Muscle layer of duodenum (tissue), 2 donors: ENCODE measurements around the gene MPDZ.
"Not testable (repeated sequence)": the region's sequence is repeated elsewhere in the genome, so short reads cannot be mapped to it uniquely, and the experiment has no call there.

Source experiments
- H3K27ac ChIP-seq: one replicate; pipeline ENCODE4 v1.7.0; 2013; ENCODE audit warnings: mild to moderate bottlenecking, low read length
- H3K27me3 ChIP-seq: one replicate; pipeline ENCODE4 v1.7.0; 2013; ENCODE audit warnings: low read depth, mild to moderate bottlenecking, control low read depth, low read length
- H3K36me3 ChIP-seq, 2 donors: one replicate each; pipeline ENCODE4 v1.7.0; 2013; ENCODE audit warnings: low read length in 2 of 2, control low read depth in 1 of 2, mild to moderate bottlenecking in 1 of 2; ENCODE audit not compliant: insufficient read depth in 2 of 2, control insufficient read depth in 1 of 2
- H3K4me1 ChIP-seq, 2 donors: one replicate each; pipeline ENCODE4 v1.7.0; 2013; ENCODE audit warnings: low read length in 2 of 2, mild to moderate bottlenecking in 2 of 2, control low read depth in 1 of 2, moderate library complexity in 1 of 2; ENCODE audit not compliant: insufficient read depth in 2 of 2, control insufficient read depth in 1 of 2
- H3K4me3 ChIP-seq, 2 donors: one replicate each; pipeline ENCODE4 v1.7.0; 2013; ENCODE audit warnings: low read length in 2 of 2, low read depth in 1 of 2, mild to moderate bottlenecking in 1 of 2
- H3K9me3 ChIP-seq, 2 donors: one replicate each; pipeline ENCODE4 v1.7.0; 2013; ENCODE audit warnings: low read length in 2 of 2, control low read depth in 1 of 2, mild to moderate bottlenecking in 1 of 2; ENCODE audit not compliant: control insufficient read depth in 1 of 2
- donor health status: healthy.

Gene MPDZ

DNA sequence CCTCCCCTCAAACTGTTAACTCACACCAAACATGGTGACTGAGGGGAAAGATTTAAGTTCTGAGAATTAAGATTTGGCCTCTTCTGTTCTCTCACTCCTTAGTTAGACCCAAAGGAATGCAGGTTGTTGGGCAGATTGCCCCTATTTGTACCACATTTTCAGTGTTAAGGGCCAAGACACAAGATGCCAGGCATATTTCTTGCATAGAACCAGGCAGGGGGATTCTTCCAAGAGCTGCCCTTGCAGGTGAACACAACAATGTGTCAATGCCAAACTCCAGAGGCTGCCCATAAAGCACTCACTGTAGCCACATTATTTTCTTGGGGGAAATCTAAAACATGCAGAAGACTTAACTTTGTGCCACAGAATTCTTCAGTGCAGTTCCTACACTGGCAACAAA lies 14.7 kb downstream of the MPDZ start:
- no peak overlapping the region for H3K27ac ChIP-seq
- no peak overlapping the region for H3K4me3 ChIP-seq
- H3K4me1 ChIP-seq = peaks cover 0 to 28% of the 10 kb centered on the region in 2 donors
- no peaks in the 10 kb centered on the region for H3K27me3 ChIP-seq
- H3K36me3 ChIP-seq = no peaks in the 10 kb centered on the region
- H3K9me3 ChIP-seq = no peaks in the 10 kb centered on the region

DNA sequence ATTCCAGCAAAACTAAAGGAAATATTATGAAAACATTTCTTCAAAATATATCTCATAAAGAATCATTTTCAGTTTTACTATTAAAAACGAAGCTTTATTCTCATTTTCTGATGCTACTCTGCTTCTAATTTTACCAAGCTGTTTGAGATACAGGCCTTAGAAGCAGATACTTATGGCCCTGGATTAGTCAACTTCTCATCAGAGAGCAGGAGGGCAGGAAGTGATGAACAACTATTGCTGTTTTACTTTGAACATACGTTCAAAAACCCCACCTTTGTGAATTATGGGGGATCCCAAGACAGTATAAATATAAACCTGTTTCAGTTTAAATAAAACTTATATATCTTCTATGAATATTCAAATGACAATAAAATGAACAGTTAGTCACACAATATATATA lies 16.0 kb downstream of the MPDZ start:
- H3K9me3 ChIP-seq = no peaks in the 10 kb centered on the region
- H3K4me3 ChIP-seq = no peak overlapping the region
- H3K36me3 ChIP-seq = no peaks in the 10 kb centered on the region
- peaks cover 0 to 16% of the 10 kb centered on the region in 2 donors for H3K4me1 ChIP-seq
- no peak overlapping the region for H3K27ac ChIP-seq
- H3K27me3 ChIP-seq = no peaks in the 10 kb centered on the region

GRCh38 chr9:13252852-13253251 lies 26.6 kb downstream of the MPDZ start:
- Histone ChIP-seq H3K36me3 (no peaks in the 10 kb centered on the region), H3K9me3 (no peaks in the 10 kb centered on the region), H3K27me3 (no peaks in the 10 kb centered on the region), H3K4me3 (no peak overlapping the region), H3K27ac (no peak overlapping the region), H3K4me1 (peaks cover 0 to 4% of the 10 kb centered on the region in 2 donors)

GRCh38 chr9:13244181-13244580 lies 35.3 kb downstream of the MPDZ start:
- no peak overlapping the region for H3K27ac ChIP-seq

DNA sequence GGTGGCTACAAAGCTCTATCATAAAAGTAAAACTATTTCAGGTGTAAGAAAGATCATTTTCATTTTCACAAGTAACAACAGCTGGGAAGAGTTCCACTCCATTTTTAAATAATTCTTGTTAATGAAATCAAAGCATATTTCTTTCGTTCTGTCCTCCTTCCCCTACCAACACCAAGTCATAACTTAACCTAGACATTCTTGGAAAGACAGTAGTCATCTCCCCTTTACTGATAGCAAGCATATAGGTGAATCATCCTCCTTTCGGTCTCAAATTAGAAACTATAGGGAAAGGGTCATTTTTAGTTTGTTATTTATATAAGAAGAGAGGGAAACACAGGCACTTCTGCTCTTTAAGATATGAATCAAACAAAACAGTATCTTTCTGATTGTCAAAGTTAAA lies 38.2 kb downstream of the MPDZ start:
- H3K27ac ChIP-seq = no peak overlapping the region
- H3K4me3 ChIP-seq = no peak overlapping the region
- H3K4me1 ChIP-seq = no peaks in the 10 kb centered on the region
- H3K9me3 ChIP-seq = no peaks in the 10 kb centered on the region
- H3K36me3 ChIP-seq = peaks cover 0 to 8% of the 10 kb centered on the region in 2 donors
- no peaks in the 10 kb centered on the region for H3K27me3 ChIP-seq

More at GRCh38 chr9:13244181-13244580, 35.3 kb downstream of the MPDZ start:
- H3K27me3 ChIP-seq = no peaks in the 10 kb centered on the region
- H3K9me3 ChIP-seq = no peaks in the 10 kb centered on the region
- H3K4me1 ChIP-seq = no peaks in the 10 kb centered on the region
- peaks cover 0 to 5% of the 10 kb centered on the region in 2 donors for H3K36me3 ChIP-seq
- H3K4me3 ChIP-seq = no peak overlapping the region

GRCh38 chr9:13239660-13240059 lies 39.8 kb downstream of the MPDZ start:
- H3K27me3 ChIP-seq = no peaks in the 10 kb centered on the region
- H3K9me3 ChIP-seq = no peaks in the 10 kb centered on the region
- H3K4me1 ChIP-seq = no peaks in the 10 kb centered on the region
- H3K36me3 ChIP-seq = peaks cover 0 to 8% of the 10 kb centered on the region in 2 donors
- no peak overlapping the region for H3K27ac ChIP-seq
- H3K4me3 ChIP-seq = no peak overlapping the region

DNA sequence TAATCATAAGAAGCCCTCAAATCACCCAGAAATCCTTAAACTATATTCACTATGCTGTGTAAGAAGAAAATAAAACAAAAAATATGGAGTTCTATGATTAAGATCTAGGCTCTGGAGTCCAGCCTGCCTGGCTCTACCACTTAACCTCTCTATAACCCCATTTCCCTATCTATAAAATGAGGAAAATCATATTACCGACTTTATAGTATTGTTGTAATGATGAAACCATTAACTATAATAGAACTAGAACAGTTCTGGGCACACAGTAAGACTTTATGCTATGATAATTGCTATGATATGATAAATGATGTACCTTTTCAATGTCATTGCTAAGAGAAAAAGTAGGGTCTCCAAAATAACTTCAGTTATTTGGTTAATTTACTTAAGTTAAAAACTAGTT lies 40.3 kb downstream of the MPDZ start:
- Histone ChIP-seq H3K36me3 (peaks cover 0 to 8% of the 10 kb centered on the region in 2 donors), H3K4me1 (no peaks in the 10 kb centered on the region), H3K4me3 (no peak overlapping the region)

GRCh38 chr9:13234932-13235331 lies 44.6 kb downstream of the MPDZ start:
- Histone ChIP-seq H3K27ac (no peak overlapping the region), H3K9me3 (no peaks in the 10 kb centered on the region), H3K4me1 (no peaks in the 10 kb centered on the region)

More for the DNA sequence above, 40.3 kb downstream of the MPDZ start:
- no peaks in the 10 kb centered on the region for H3K9me3 ChIP-seq
- no peaks in the 10 kb centered on the region for H3K27me3 ChIP-seq
- no peak overlapping the region for H3K27ac ChIP-seq

GRCh38 chr9:13228431-13228830 lies 51.1 kb downstream of the MPDZ start:
- Histone ChIP-seq H3K9me3 (no peaks in the 10 kb centered on the region), H3K36me3 (no peaks in the 10 kb centered on the region), H3K4me1 (no peaks in the 10 kb centered on the region), H3K4me3 (no peak overlapping the region), H3K27me3 (no peaks in the 10 kb centered on the region), H3K27ac (no peak overlapping the region)

More at GRCh38 chr9:13234932-13235331, 44.6 kb downstream of the MPDZ start:
- peaks cover 0 to 8% of the 10 kb centered on the region in 2 donors for H3K36me3 ChIP-seq
- H3K4me3 ChIP-seq = no peak overlapping the region
- no peaks in the 10 kb centered on the region for H3K27me3 ChIP-seq

GRCh38 chr9:13224366-13224765 lies 55.1 kb downstream of the MPDZ start:
- H3K4me3 ChIP-seq = no peak overlapping the region
- no peak overlapping the region for H3K27ac ChIP-seq
- peaks cover 0 to 2% of the 10 kb centered on the region in 2 donors for H3K4me1 ChIP-seq
- H3K27me3 ChIP-seq = no peaks in the 10 kb centered on the region
- peaks cover 2 to 6% of the 10 kb centered on the region in 2 donors for H3K36me3 ChIP-seq
- H3K9me3 ChIP-seq = no peaks in the 10 kb centered on the region

- H3K4me1 ChIP-seq, H3K4me3 ChIP-seq, H3K9me3 ChIP-seq, H3K27ac ChIP-seq, H3K27me3 ChIP-seq: not testable (repeated sequence)
- H3K36me3 ChIP-seq = peaks cover 3 to 11% of the 10 kb centered on the region in 2 donors
Observed at GRCh38 chr9:13222733-13223132, 56.8 kb downstream of the MPDZ start.

- Histone ChIP-seq H3K4me1 (peaks cover 0 to 2% of the 10 kb centered on the region in 2 donors), H3K27ac (no peak overlapping the region), H3K4me3 (no peak overlapping the region), H3K36me3 (peaks cover 3 to 11% of the 10 kb centered on the region in 2 donors), H3K9me3 (no peaks in the 10 kb centered on the region), H3K27me3 (no peaks in the 10 kb centered on the region)
Observed at GRCh38 chr9:13221741-13222140, 57.8 kb downstream of the MPDZ start.
